Nephron (organoid): Measurements from ENCODE around the gene AIG1.

ENCODE experiments used
- H3K27ac Mint-ChIP-seq, 3 experiments: 2 replicates each; pipeline ENCODE4 v1.8.0; 2020; ENCODE audit warnings: mixed read lengths in 3 of 3, mild to moderate bottlenecking in 2 of 3, moderate library complexity in 1 of 3
- H3K27me3 Mint-ChIP-seq: 2 replicates; pipeline ENCODE4 v1.8.0; 2021; ENCODE audit warnings: low read depth, mild to moderate bottlenecking, moderate library complexity, mixed read lengths
- H3K36me3 Mint-ChIP-seq: 2 replicates; pipeline ENCODE4 v1.8.0; 2020; ENCODE audit warnings: low read depth, mixed read lengths
- H3K4me1 Mint-ChIP-seq: 2 replicates; pipeline ENCODE4 v1.8.0; 2020; ENCODE audit warnings: mixed read lengths
- H3K4me3 Mint-ChIP-seq, 3 experiments: 2 replicates each; pipeline ENCODE4 v1.8.0; 2020; ENCODE audit warnings: mild to moderate bottlenecking in 3 of 3, mixed read lengths in 3 of 3, moderate library complexity in 2 of 3
- H3K9me3 Mint-ChIP-seq: 2 replicates; pipeline ENCODE4 v1.8.0; 2020; ENCODE audit warnings: mixed read lengths
- TF ChIP-seq, protein P1 (sequence below), 3 experiments: fragments of 200-600 bp; sonication (generic); IDR thresholded peaks; one replicate each; pipeline ENCODE4 v1.5.0; 2021; ENCODE audit warnings: antibody characterized with exemption in 3 of 3; ENCODE audit not compliant: unreplicated experiment in 3 of 3

Gene AIG1

DNA sequence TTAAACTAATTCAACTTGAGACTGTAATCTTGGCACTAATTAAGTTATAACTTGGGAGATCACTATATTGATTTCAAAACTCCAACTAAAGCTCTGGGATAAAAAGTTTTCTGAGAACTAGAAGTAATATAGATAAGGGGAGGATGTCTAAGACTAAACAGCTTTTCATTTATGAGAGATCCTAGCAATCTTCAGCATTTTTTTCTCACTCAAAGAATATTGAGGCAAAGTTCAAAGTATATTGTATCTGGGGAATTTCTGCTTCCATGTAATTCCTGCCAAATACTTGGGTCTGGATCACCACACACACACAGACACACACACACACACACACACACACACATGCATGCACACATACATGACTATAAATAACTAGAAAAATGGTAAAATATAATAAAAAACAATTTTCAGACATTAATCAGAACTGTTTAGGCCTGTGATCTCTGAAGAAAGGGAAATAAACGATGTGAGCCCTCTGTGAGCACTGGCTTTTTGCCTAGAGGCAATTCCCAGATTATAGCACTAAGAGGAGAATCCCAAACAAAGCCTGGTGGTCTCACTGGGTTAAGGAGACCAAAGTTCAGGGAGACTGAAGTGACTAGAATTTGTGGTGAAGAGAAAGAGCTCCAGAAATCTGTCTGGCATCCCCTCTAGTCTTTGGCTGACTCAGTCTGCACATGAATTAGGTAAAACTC is 297.0 kb downstream of the AIG1 start:
- peaks cover 12% of the 10 kb centered on the region for H3K4me1 Mint-ChIP-seq
- H3K9me3 Mint-ChIP-seq = peaks cover 16% of the 10 kb centered on the region
- peaks cover 8% of the 10 kb centered on the region for H3K36me3 Mint-ChIP-seq
- no peak overlapping the region for H3K4me3 Mint-ChIP-seq
- TF ChIP-seq, protein P1, sequence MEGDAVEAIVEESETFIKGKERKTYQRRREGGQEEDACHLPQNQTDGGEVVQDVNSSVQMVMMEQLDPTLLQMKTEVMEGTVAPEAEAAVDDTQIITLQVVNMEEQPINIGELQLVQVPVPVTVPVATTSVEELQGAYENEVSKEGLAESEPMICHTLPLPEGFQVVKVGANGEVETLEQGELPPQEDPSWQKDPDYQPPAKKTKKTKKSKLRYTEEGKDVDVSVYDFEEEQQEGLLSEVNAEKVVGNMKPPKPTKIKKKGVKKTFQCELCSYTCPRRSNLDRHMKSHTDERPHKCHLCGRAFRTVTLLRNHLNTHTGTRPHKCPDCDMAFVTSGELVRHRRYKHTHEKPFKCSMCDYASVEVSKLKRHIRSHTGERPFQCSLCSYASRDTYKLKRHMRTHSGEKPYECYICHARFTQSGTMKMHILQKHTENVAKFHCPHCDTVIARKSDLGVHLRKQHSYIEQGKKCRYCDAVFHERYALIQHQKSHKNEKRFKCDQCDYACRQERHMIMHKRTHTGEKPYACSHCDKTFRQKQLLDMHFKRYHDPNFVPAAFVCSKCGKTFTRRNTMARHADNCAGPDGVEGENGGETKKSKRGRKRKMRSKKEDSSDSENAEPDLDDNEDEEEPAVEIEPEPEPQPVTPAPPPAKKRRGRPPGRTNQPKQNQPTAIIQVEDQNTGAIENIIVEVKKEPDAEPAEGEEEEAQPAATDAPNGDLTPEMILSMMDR (IDR thresholded peaks at IDR 0.05; ENCODE audit: unreplicated experiment in 3 of 3) = no peak
- H3K27me3 Mint-ChIP-seq = no peaks in the 10 kb centered on the region
- H3K27ac Mint-ChIP-seq = peak overlapping the region in 2 of 3 experiments; percentile 89 to 97

DNA sequence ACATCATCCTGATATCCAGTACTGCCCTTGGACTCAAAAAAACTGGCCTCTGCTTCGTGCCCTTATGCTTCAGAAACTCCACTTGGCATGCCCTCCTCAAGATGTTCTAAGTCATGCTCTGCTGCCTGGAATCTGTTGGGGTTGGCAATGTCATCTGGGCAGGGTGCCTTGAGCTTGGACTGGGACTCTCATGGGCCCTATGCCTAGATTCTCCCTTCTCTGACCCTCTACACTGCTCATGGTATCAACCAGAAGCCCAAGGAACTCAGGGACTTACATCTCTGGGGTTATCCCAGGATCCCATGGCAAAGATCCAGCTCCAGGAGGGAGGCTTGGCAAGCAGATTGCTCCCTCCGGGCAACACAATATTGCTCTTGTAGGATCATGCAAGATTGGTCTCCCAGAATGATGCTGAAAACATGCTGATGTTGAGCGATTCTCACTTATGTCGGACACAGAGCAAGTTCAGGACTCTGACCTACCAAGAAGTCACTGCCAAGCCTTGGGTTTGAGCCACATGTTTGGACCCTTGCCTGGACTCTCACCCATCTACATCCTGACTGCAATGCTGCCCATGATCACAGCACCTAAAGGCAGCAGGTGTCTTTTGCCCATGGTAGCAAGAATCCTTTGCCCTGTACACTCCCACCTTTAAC is 301.0 kb downstream of the AIG1 start:
- TF ChIP-seq, protein P1 (IDR thresholded peaks at IDR 0.05; ENCODE audit: unreplicated experiment in 3 of 3) = no peak
- H3K27ac Mint-ChIP-seq = no peak overlapping the region
- H3K4me1 Mint-ChIP-seq = peaks cover 12% of the 10 kb centered on the region
- no peaks in the 10 kb centered on the region for H3K9me3 Mint-ChIP-seq
- H3K36me3 Mint-ChIP-seq = no peaks in the 10 kb centered on the region
- H3K27me3 Mint-ChIP-seq = no peaks in the 10 kb centered on the region
- H3K4me3 Mint-ChIP-seq = no peak overlapping the region

DNA sequence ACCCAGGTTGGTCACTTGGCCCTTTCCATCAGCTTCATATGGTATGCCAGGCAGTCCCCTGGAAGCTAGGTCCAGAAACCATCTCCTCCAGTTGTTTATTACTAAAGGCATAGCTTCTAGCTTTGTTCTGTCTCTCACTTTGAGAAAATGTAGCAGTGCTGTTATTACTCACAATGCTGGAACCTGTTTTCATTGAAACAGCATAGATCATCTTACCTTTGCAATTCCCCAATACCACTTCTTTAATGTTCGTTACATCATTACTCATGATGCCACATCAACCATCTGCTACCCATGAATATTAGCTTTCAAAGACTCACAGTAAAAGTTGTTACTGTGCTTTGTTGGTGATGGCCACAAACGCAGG is 301.5 kb downstream of the AIG1 start:
- H3K27me3 Mint-ChIP-seq = no peaks in the 10 kb centered on the region
- no peak overlapping the region for H3K27ac Mint-ChIP-seq
- TF ChIP-seq, protein P1 (IDR thresholded peaks at IDR 0.05; ENCODE audit: unreplicated experiment in 3 of 3) = no peak
- H3K36me3 Mint-ChIP-seq = no peaks in the 10 kb centered on the region
- H3K4me1 Mint-ChIP-seq = peaks cover 17% of the 10 kb centered on the region
- H3K9me3 Mint-ChIP-seq = no peaks in the 10 kb centered on the region
- H3K4me3 Mint-ChIP-seq = no peak overlapping the region

GRCh38 chr6:143363299-143363698 is 302.6 kb downstream of the AIG1 start:
- no peaks in the 10 kb centered on the region for H3K9me3 Mint-ChIP-seq
- no peaks in the 10 kb centered on the region for H3K36me3 Mint-ChIP-seq
- peak overlapping the region in 1 of 3 experiments; percentile 22 for H3K27ac Mint-ChIP-seq
- peaks cover 6% of the 10 kb centered on the region for H3K4me1 Mint-ChIP-seq
- H3K27me3 Mint-ChIP-seq = no peaks in the 10 kb centered on the region
- TF ChIP-seq, protein P1 (IDR thresholded peaks at IDR 0.05; ENCODE audit: unreplicated experiment in 3 of 3) = no peak
- no peak overlapping the region for H3K4me3 Mint-ChIP-seq

DNA sequence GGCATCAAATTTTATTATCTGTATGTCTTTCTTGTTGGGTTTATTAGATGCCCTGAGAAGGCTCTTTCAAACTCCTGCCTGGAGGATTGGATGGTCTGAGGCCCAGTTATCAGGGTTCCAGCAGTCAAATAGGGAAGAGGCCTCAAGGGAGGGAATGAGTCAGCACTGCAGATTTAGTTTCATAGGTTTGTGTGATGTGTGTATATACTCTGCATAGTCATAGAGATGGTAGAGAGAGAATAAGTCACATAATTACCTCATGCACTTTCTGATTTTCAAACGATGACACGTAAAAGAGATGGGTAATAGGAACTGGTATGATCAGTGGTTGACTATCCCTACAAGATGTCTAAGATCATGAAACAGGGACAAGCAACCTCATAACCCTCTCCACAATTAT is 307.7 kb downstream of the AIG1 start:
- no peaks in the 10 kb centered on the region for H3K27me3 Mint-ChIP-seq
- no peak overlapping the region for H3K27ac Mint-ChIP-seq
- TF ChIP-seq, protein P1 (IDR thresholded peaks at IDR 0.05; ENCODE audit: unreplicated experiment in 3 of 3) = no peak
- H3K36me3 Mint-ChIP-seq = no peaks in the 10 kb centered on the region
- H3K9me3 Mint-ChIP-seq = no peaks in the 10 kb centered on the region
- H3K4me3 Mint-ChIP-seq = no peak overlapping the region
- H3K4me1 Mint-ChIP-seq = peaks cover 5% of the 10 kb centered on the region

GRCh38 chr6:143369971-143370370 is 309.3 kb downstream of the AIG1 start:
- no peaks in the 10 kb centered on the region for H3K9me3 Mint-ChIP-seq
- no peaks in the 10 kb centered on the region for H3K36me3 Mint-ChIP-seq
- H3K27me3 Mint-ChIP-seq = no peaks in the 10 kb centered on the region
- H3K4me1 Mint-ChIP-seq = peaks cover 5% of the 10 kb centered on the region
- TF ChIP-seq, protein P1 (IDR thresholded peaks at IDR 0.05; ENCODE audit: unreplicated experiment in 3 of 3) = no peak
- no peak overlapping the region for H3K27ac Mint-ChIP-seq
- H3K4me3 Mint-ChIP-seq = no peak overlapping the region
